Gastrocnemius medialis (tissue), 4 donors: ENCODE data around the gene ACIN1.

Source experiments
- CTCF ChIP-seq, 5 experiments: fragments of 450-650 bp in 3 of 5; fragments of 200-600 bp in 2 of 5; sonication (generic) in 2 of 5; IDR thresholded peaks in 4 of 5; conservative IDR thresholded peaks in 1 of 5; 1 replicate in 4 of 5; 2 replicates in 1 of 5; pipeline ENCODE4 v1.5.1; 2016 to 2019; ENCODE audit warnings: antibody characterized with exemption in 5 of 5, mild to moderate bottlenecking in 3 of 5, moderate library complexity in 3 of 5
- POLR2A ChIP-seq, 2 donors: fragments of 450-650 bp; IDR thresholded peaks; one replicate each; pipeline ENCODE4 v1.6.1; 2017; ENCODE audit warnings: antibody characterized with exemption in 2 of 2, mild to moderate bottlenecking in 2 of 2, moderate library complexity in 2 of 2

- TF ChIP-seq CTCF (IDR thresholded peaks at IDR 0.05 in 4 of 5, conservative IDR thresholded peaks at IDR 0.05 in 1 of 5) (no peak), POLR2A (IDR thresholded peaks at IDR 0.05) (no peak)
Observed at GRCh38 chr14:23102801-23103200, 7.9 kb upstream of the ACIN1 start.
